GM12892 (cell line): ENCODE measurements around the gene PPP1R13B.

Experiments used
- POLR2A ChIP-seq: IDR thresholded peaks from 2 replicates; pipeline ENCODE4 v1.6.1; 2011; ENCODE audit warnings: low read depth, low read length, control low read depth
- POLR2AphosphoS5 ChIP-seq: IDR thresholded peaks from 2 replicates; pipeline ENCODE4 v1.6.1; 2011; ENCODE audit warnings: low read depth, low read length, control low read depth
- TAF1 ChIP-seq: IDR thresholded peaks from 2 replicates; pipeline ENCODE4 v1.6.1; 2011; ENCODE audit warnings: low read depth, mild to moderate bottlenecking, control low read depth, low read length, borderline replicate concordance

DNA sequence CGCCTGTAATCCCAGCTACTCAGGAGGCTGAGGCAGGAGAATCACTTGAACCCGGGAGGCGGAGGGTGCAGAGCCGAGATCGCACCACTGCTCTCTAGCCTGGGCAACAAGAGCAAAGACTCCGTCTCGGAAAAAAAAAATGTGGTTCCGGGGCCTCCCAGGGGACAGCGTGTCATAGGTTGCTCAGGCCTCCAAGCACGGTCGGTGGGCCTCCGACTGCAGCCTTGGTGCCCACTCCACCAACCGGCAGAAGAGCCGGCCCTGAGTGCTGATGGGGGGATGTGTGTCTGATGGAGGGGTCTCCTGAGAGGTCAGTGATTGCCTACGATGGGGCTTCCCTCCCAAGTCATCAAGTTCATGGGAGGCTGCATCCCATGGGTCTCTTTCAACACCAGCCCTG, 115.9 kb downstream of the PPP1R13B start:
- TF ChIP-seq POLR2A (no peak), POLR2AphosphoS5 (no peak), TAF1 (no peak)
